SK-N-SH (cell line): ENCODE measurements around the gene C17orf113. TPM values are rescaled to one million over a fixed set of nuclear protein-coding genes. Genes with fewer than 3 reads are reported as not detected.

Source experiments
- CTCF ChIA-PET: fragments of 300-600, 350-600 bp; formaldehyde crosslinking; extraction: SDS; loops from one replicate; lab custom pipeline; 2021; lab: Yijun Ruan, JAX
- POLR2A ChIA-PET: fragments of 350-600 bp; sonication (Branson Sonifier 250); formaldehyde crosslinking; extraction: SDS; loops from one replicate; lab custom pipeline; 2020; ENCODE audit warnings: antibody characterized with exemption, inconsistent platforms; lab: Yijun Ruan, JAX
- DNase-seq: peaks from one replicate; pipeline ENCODE4 v3.0.0; 2012
- H2AFZ ChIP-seq: fragments of 200-600 bp; sonication (generic); 2 replicates; pipeline ENCODE4 v1.8.1; 2016; ENCODE audit warnings: antibody characterized with exemption, mild to moderate bottlenecking, low read depth
- H3F3A ChIP-seq: fragments of 200-600 bp; sonication (generic); replicated peaks from 2 replicates; pipeline ENCODE3; 2016; ENCODE audit warnings: antibody characterized with exemption, mild to moderate bottlenecking; ENCODE audit not compliant: insufficient read depth
- H3K27ac ChIP-seq, 2 experiments: fragments of 200-500 bp in 1 of 2; fragments of 200-600 bp in 1 of 2; sonication (Bioruptor generic) in 1 of 2; sonication (generic), shearing (Covaris generic) in 1 of 2; 2 replicates each; pipeline versions ENCODE4 v1.5.1 to v1.6.1; 2014 to 2016; ENCODE audit warnings: low read depth in 2 of 2, inconsistent platforms in 1 of 2, low read length in 1 of 2, mild to moderate bottlenecking in 1 of 2, mixed read lengths in 1 of 2
- H3K27me3 ChIP-seq: fragments of 200-600 bp; sonication (generic), shearing (Covaris generic); 2 replicates; pipeline ENCODE4 v1.6.1; 2016; ENCODE audit warnings: mixed run types; ENCODE audit not compliant: insufficient read depth
- H3K36me3 ChIP-seq, 2 experiments: fragments of 200-500 bp in 1 of 2; fragments of 200-600 bp in 1 of 2; sonication (Bioruptor generic) in 1 of 2; sonication (generic) in 1 of 2; replicated peaks in 1 of 2; 2 replicates each; pipeline versions ENCODE3 to v1.5.1; 2014 to 2016; ENCODE audit warnings: low read length in 1 of 2, mild to moderate bottlenecking in 1 of 2; ENCODE audit not compliant: insufficient read depth in 2 of 2, control insufficient read depth in 1 of 2
- H3K4me1 ChIP-seq, 2 experiments: fragments of 200-500 bp in 1 of 2; fragments of 200-600 bp in 1 of 2; sonication (Bioruptor generic) in 1 of 2; sonication (generic), shearing (Covaris generic) in 1 of 2; 2 replicates each; pipeline versions ENCODE4 v1.5.1 to v1.6.1; 2014 to 2016; ENCODE audit warnings: low read depth in 1 of 2, low read length in 1 of 2, mixed run types in 1 of 2; ENCODE audit not compliant: insufficient read depth in 2 of 2, control insufficient read depth in 1 of 2
- H3K4me2 ChIP-seq: fragments of 200-600 bp; sonication (generic), shearing (Covaris generic); 2 replicates; pipeline ENCODE4 v1.6.1; 2017; ENCODE audit warnings: mixed run types
- H3K4me3 ChIP-seq, 2 experiments: fragments of 200-500 bp in 1 of 2; fragments of 200-600 bp in 1 of 2; sonication (Bioruptor generic) in 1 of 2; sonication (generic), shearing (Covaris generic) in 1 of 2; 2 replicates each; pipeline versions ENCODE4 v1.5.1 to v1.8.1; 2014 to 2016; ENCODE audit warnings: low read depth in 2 of 2, inconsistent platforms in 1 of 2, low read length in 1 of 2, mild to moderate bottlenecking in 1 of 2, mixed read lengths in 1 of 2, moderate library complexity in 1 of 2
- H3K79me2 ChIP-seq: fragments of 200-600 bp; sonication (generic); 2 replicates; pipeline ENCODE4 v1.8.1; 2017; ENCODE audit warnings: mild to moderate bottlenecking; ENCODE audit not compliant: insufficient read depth
- H3K9ac ChIP-seq: fragments of 200-600 bp; sonication (generic); 2 replicates; pipeline ENCODE4 v1.6.1; 2017; ENCODE audit warnings: mixed run types
- H3K9me2 ChIP-seq: fragments of 200-600 bp; sonication (generic); 2 replicates; pipeline ENCODE4 v1.6.1; 2017; ENCODE audit warnings: mixed run types
- H3K9me3 ChIP-seq: fragments of 200-600 bp; sonication (generic); 2 replicates; pipeline ENCODE4 v1.6.1; 2017; ENCODE audit warnings: mixed run types, mild to moderate bottlenecking, moderate library complexity
- H4K20me1 ChIP-seq: fragments of 200-600 bp; sonication (generic); 2 replicates; pipeline ENCODE4 v1.6.1; 2017; ENCODE audit warnings: mild to moderate bottlenecking, mixed run types; ENCODE audit not compliant: insufficient read depth
- ELF1 ChIP-seq: IDR thresholded peaks from 2 replicates; pipeline ENCODE4 v1.4.0; 2012
- FOXJ3 ChIP-seq: sonication (generic); formaldehyde crosslinking; IDR thresholded peaks from 2 replicates; pipeline ENCODE4 v1.5.1; 2020; ENCODE audit warnings: mild to moderate bottlenecking, missing genetic modification reagents
- FOXM1 ChIP-seq: IDR thresholded peaks from 2 replicates; pipeline ENCODE4 v1.4.0; 2012; ENCODE audit warnings: low read depth, mild to moderate bottlenecking
- GABPA ChIP-seq: IDR thresholded peaks from 2 replicates; pipeline ENCODE4 v1.4.0; 2012; ENCODE audit warnings: low read depth, mild to moderate bottlenecking
- GATA2 ChIP-seq: sonication (generic); formaldehyde crosslinking; IDR thresholded peaks from 2 replicates; pipeline ENCODE4 v1.5.0; 2020; ENCODE audit warnings: mild to moderate bottlenecking, missing genetic modification reagents
- IRF3 ChIP-seq: fragments of 150-350 bp; IDR thresholded peaks from 2 replicates; pipeline ENCODE4 v1.6.1; 2016; ENCODE audit warnings: mild to moderate bottlenecking, low read depth, low read length
- MAX ChIP-seq: IDR thresholded peaks from 2 replicates; pipeline ENCODE4 v1.4.0; 2012; ENCODE audit warnings: low read depth
- MEF2A ChIP-seq: IDR thresholded peaks from 2 replicates; pipeline ENCODE4 v1.4.0; 2012; ENCODE audit warnings: low read depth, borderline replicate concordance
- MXI1 ChIP-seq: IDR thresholded peaks from 2 replicates; pipeline ENCODE4 v1.6.1; 2012; ENCODE audit warnings: mild to moderate bottlenecking, low read depth, low read length, improper control_type of control experiment
- NFIC ChIP-seq: IDR thresholded peaks from 2 replicates; pipeline ENCODE4 v1.4.0; 2012; ENCODE audit warnings: borderline replicate concordance
- NRF1 ChIP-seq: IDR thresholded peaks from 2 replicates; pipeline ENCODE4 v1.6.1; 2012; ENCODE audit warnings: low read depth, mild to moderate bottlenecking, low read length
- POLR2AphosphoS5 ChIP-seq: IDR thresholded peaks from 2 replicates; pipeline ENCODE4 v1.6.1; 2012; ENCODE audit warnings: low read depth, low read length
- SIN3A ChIP-seq: IDR thresholded peaks from 2 replicates; pipeline ENCODE4 v1.6.1; 2012; ENCODE audit warnings: low read depth, mild to moderate bottlenecking, low read length, moderate library complexity, borderline replicate concordance
- TAF1 ChIP-seq: IDR thresholded peaks from 2 replicates; pipeline ENCODE4 v1.6.1; 2012; ENCODE audit warnings: low read depth, mild to moderate bottlenecking, low read length, moderate library complexity, borderline replicate concordance
- TCF12 ChIP-seq: IDR thresholded peaks from 2 replicates; pipeline ENCODE4 v1.4.0; 2012
- TEAD4 ChIP-seq: IDR thresholded peaks from 2 replicates; pipeline ENCODE4 v1.4.0; 2012; ENCODE audit warnings: mild to moderate bottlenecking, borderline replicate concordance; ENCODE audit not compliant: insufficient read depth
- WGBS: methylation state at CpG from one replicate; pipeline ENCODE4 v1.1.6; 2017; ENCODE audit warnings: low lambda C conversion rate; 5-methylcytosine and 5-hydroxymethylcytosine counted together
- polyA plus RNA-seq, 3 experiments: library from polyadenylated mRNA; depleted of rRNA; stranded (reverse); fragments of >200 nt; gene quantifications; 2 replicates each; pipeline ENCODE4 v1.2.3, GENCODE V29; 2012
- TF ChIP-seq, protein P1 (sequence below): IDR thresholded peaks from 2 replicates; pipeline ENCODE4 v1.4.0; 2012; ENCODE audit warnings: low read depth, borderline replicate concordance
- TF ChIP-seq, protein P2 (sequence below): IDR thresholded peaks from 2 replicates; pipeline ENCODE4 v1.6.1; 2012; ENCODE audit warnings: mild to moderate bottlenecking, low read depth, low read length, moderate library complexity

C17orf113 gene
- polyA plus RNA-seq, 1 of the 3 experiments (the other 2 are of a cell fraction) = 0.44 TPM

DNA sequence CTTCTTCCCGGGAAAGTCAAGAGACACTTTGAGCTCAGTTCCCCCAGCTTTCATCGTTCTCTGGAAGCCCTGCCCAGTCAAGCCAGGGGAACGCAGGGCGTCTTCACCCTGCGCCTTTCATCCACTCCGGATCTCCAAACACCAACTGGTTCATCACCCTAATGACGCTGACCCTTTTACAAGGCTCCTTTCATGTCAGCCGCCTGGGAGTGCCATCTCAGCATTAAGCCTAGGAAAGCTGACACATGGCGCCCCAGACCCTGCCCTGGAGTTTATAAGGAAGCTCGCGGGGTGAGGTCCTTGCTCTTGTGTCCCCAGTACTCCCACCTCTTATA is 32.6 kb downstream of the C17orf113 start:
- Histone ChIP-seq H3K27me3 (no peaks in the 10 kb centered on the region), H3K27ac (peak overlapping the region; percentile 93 to 95), H3K9ac (peak overlapping the region; percentile 99), H3K9me3 (no peaks in the 10 kb centered on the region), H2AFZ (peak overlapping the region; percentile 95), H3K4me3 (peak overlapping the region; percentile 83 to 98), H3K79me2 (peaks cover 69% of the 10 kb centered on the region), H4K20me1 (peaks cover 11% of the 10 kb centered on the region; the same call in 1 of the 2 replicates), H3K4me2 (peak overlapping the region; percentile 89), H3K9me2 (no peaks in the 10 kb centered on the region), H3K4me1 (peaks cover 6 to 25% of the 10 kb centered on the region in 2 experiments; a peak in 3 of 4 replicates)
- POLR2A ChIA-PET = interaction anchor here (0.7 to 3.4 kb wide), 15 partner anchors 8 to 270 kb away, joined by 3 to 19 read pairs (median 4); partner anchors contain the start of genes CNP and ODAD4
- CTCF ChIA-PET = interaction anchor here (1.0 to 17.3 kb wide), 13 partner anchors 10 to 280 kb away, joined by 3 to 496 read pairs (median 5); partner anchors contain the start of genes CNP, DHX58, HSPB9 and KAT2A
- 4% methylated on average over 9 of the region's 11 CpGs for WGBS
- DNase-seq = no peak
- TF ChIP-seq GATA2 (CRISPR knock-in tag) = no peak
- no peak for TF ChIP-seq TCF12
- no peak for TF ChIP-seq FOXJ3 (CRISPR knock-in tag)
- no peak for TF ChIP-seq NRF1
- TF ChIP-seq, protein P1, sequence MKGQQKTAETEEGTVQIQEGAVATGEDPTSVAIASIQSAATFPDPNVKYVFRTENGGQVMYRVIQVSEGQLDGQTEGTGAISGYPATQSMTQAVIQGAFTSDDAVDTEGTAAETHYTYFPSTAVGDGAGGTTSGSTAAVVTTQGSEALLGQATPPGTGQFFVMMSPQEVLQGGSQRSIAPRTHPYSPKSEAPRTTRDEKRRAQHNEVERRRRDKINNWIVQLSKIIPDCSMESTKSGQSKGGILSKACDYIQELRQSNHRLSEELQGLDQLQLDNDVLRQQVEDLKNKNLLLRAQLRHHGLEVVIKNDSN = no peak
- TF ChIP-seq TEAD4 = no peak
- no peak; the same call in 1 of the 2 replicates for TF ChIP-seq TAF1
- no peak for TF ChIP-seq NFIC
- no peak for TF ChIP-seq MAX
- TF ChIP-seq POLR2AphosphoS5 = no peak
- TF ChIP-seq MEF2A = no peak
- no peak for TF ChIP-seq IRF3
- TF ChIP-seq, all 33 proteins: peak for 0
- H3F3A ChIP-seq = peaks cover 11% of the 10 kb centered on the region
- peaks cover 12 to 21% of the 10 kb centered on the region in 2 experiments for H3K36me3 ChIP-seq

DNA sequence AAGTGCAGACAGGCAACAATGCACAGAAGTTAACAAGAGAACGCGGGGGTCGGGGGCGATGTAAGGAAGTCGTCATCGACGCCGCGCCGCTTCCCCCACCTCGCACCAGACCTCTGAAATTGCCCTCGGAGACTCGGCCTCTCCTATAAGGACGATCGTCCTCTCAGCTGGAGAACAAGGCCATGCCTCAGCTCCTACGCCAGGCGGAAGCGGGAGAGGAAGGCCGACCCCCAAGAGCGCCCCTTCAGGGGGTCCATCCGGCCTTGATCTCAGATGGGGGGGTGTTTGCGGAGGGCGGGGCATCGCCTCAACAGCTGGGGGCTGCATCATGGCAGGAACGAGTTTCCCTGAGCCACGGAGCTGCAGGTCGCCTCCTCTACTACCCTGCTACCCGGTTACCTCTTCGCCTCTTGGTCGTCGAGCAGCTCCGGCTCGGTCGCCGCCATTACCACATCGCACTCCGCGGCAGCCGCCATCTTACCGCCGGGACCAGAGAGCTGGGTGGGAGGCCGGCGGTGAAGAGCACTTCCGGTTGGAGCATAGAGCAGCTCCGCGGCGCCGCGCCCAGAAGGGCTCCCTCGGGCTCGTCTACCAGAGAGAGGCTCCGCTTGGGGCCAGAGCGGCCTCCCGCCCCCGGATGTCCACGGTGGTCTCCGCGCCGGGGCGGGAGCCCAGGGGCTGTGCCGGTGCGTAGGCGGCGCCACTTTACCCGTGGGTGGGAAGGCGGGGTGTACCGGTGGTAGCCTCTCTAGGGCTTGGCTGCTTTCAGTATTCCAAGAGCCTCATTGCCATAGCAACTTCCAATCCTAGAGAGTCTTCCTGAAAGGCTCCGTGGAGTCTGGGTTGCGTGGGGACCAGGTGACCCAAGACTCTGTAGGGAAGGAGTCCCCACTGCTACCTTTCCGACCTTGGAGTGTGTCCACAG is 33.2 kb downstream of the C17orf113 start, which contains the start of gene DNAJC7:
TSS of gene DNAJC7 (minus strand) at position 499 of the 925 bp plus-strand sequence. CDS start at position 476, 23 bp downstream.
- H3K4me2 ChIP-seq = peak within 1 kb of the TSS; percentile 89
- peaks cover 76% of the 10 kb centered on the region for H3K79me2 ChIP-seq
- WGBS = under 1% methylated on average over 24 of the region's 70 CpGs
- no peaks in the 10 kb centered on the region for H3K9me2 ChIP-seq
- peak; percentile 94 for DNase-seq
- H3K36me3 ChIP-seq = peaks cover 5 to 14% of the 10 kb centered on the region in 2 experiments
- H4K20me1 ChIP-seq = peaks cover 18% of the 10 kb centered on the region
- ChIA-PET POLR2A (interaction anchor here (0.7 to 3.4 kb wide), 16 partner anchors 8 to 329 kb away, joined by 3 to 19 read pairs (median 4); partner anchors contain the start of genes CNP and ODAD4), CTCF (interaction anchor here (1.0 to 17.3 kb wide), 13 partner anchors 10 to 136 kb away, joined by 3 to 496 read pairs (median 5); partner anchors contain the start of genes CNP, DHX58, HSPB9 and KAT2A)
- no peaks in the 10 kb centered on the region for H3K27me3 ChIP-seq
- H3K27ac ChIP-seq = peak within 1 kb of the TSS; percentile 93 to 95
- peaks cover 10% of the 10 kb centered on the region for H3F3A ChIP-seq
- H3K9me3 ChIP-seq = no peaks in the 10 kb centered on the region
- peak within 1 kb of the TSS; percentile 95 for H2AFZ ChIP-seq
- peak within 1 kb of the TSS; percentile 99 for H3K9ac ChIP-seq
- peak within 1 kb of the TSS; percentile 83 to 98 for H3K4me3 ChIP-seq
- H3K4me1 ChIP-seq = peaks cover 6 to 25% of the 10 kb centered on the region in 2 experiments; a peak in 3 of 4 replicates
- TF ChIP-seq, protein P2, sequence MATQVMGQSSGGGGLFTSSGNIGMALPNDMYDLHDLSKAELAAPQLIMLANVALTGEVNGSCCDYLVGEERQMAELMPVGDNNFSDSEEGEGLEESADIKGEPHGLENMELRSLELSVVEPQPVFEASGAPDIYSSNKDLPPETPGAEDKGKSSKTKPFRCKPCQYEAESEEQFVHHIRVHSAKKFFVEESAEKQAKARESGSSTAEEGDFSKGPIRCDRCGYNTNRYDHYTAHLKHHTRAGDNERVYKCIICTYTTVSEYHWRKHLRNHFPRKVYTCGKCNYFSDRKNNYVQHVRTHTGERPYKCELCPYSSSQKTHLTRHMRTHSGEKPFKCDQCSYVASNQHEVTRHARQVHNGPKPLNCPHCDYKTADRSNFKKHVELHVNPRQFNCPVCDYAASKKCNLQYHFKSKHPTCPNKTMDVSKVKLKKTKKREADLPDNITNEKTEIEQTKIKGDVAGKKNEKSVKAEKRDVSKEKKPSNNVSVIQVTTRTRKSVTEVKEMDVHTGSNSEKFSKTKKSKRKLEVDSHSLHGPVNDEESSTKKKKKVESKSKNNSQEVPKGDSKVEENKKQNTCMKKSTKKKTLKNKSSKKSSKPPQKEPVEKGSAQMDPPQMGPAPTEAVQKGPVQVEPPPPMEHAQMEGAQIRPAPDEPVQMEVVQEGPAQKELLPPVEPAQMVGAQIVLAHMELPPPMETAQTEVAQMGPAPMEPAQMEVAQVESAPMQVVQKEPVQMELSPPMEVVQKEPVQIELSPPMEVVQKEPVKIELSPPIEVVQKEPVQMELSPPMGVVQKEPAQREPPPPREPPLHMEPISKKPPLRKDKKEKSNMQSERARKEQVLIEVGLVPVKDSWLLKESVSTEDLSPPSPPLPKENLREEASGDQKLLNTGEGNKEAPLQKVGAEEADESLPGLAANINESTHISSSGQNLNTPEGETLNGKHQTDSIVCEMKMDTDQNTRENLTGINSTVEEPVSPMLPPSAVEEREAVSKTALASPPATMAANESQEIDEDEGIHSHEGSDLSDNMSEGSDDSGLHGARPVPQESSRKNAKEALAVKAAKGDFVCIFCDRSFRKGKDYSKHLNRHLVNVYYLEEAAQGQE = peak; percentile 71; the same call in 1 of the 2 replicates
- no peak for TF ChIP-seq IRF3
- TF ChIP-seq TEAD4 = peak; percentile 51; the same call in 1 of the 2 replicates
- TF ChIP-seq ELF1 = peak; percentile 52
- TF ChIP-seq FOXM1 = no peak
- TF ChIP-seq MEF2A = no peak
- peak; percentile 67 for TF ChIP-seq MXI1
- TF ChIP-seq GABPA = peak; percentile 86
- 0 out of 2 replicates have a peak, but pooled peaks have one; percentile 25 for TF ChIP-seq SIN3A
